GM12878 (cell line): ENCODE measurements around the gene TBPL2. TPM values are rescaled to one million over a fixed set of nuclear protein-coding genes. Genes with fewer than 3 reads are reported as not detected.

Source experiments
- ATAC-seq: fragments of 200-7000 bp; cut with Tn5 transposase; 3 replicates; pipeline ENCODE4 v1.9.1; 2020; ENCODE audit warnings: mild to moderate bottlenecking, moderate library complexity
- BruUV-seq: library from RNA; stranded (reverse); fragments of 400-500 nt; replicated peaks from 2 replicates; lab custom pipeline; 2021; lab: Mats Ljungman, UMichigan
- CTCF ChIA-PET: fragments of 300-600 bp; sonication (Branson Sonifier 250); formaldehyde crosslinking; extraction: SDS; loops from one replicate; lab custom pipeline; 2021; ENCODE audit warnings: inconsistent platforms; lab: Yijun Ruan, JAX
- POLR2A ChIA-PET: fragments of 350-600 bp; formaldehyde crosslinking; extraction: SDS; loops from one replicate; lab custom pipeline; 2021; ENCODE audit warnings: inconsistent platforms; lab: Charles Lee
- RAD21 ChIA-PET: fragments of 300-600 bp; sonication (Branson Sonifier 250); formaldehyde crosslinking; loops from one replicate; lab custom pipeline; 2023; ENCODE audit warnings: antibody characterized with exemption; ENCODE audit not compliant: unreplicated experiment; lab: Charles Lee
- SMC1A ChIA-PET: fragments of 300-600 bp; sonication (Branson Sonifier 250); formaldehyde crosslinking; loops from one replicate; lab custom pipeline; 2023; ENCODE audit not compliant: unreplicated experiment, uncharacterized antibody; lab: Charles Lee
- DNase-seq: peaks from one replicate; pipeline ENCODE4 v3.0.0-alpha.2; 2011; ENCODE audit warnings: low read depth, low spot score
- FAIRE-seq: peaks from 3 replicates; lab custom pipeline; 2011; peaks lifted over from hg19 to GRCh38; lab: Jason Lieb, UNC
- H2AFZ ChIP-seq: 2 replicates; pipeline ENCODE4 v1.6.0; 2011; ENCODE audit warnings: low read depth, low read length, control low read depth; ENCODE audit not compliant: control insufficient read depth
- H3K27ac ChIP-seq: 2 replicates; pipeline ENCODE4 v1.5.1; 2011; ENCODE audit warnings: control low read depth; ENCODE audit not compliant: control insufficient read depth, insufficient read depth
- H3K27me3 ChIP-seq, 2 experiments: replicated peaks in 1 of 2; 2 replicates each; pipeline versions ENCODE4 v1.6.0 to v1.6.1; 2011; ENCODE audit warnings: low read length in 1 of 2; ENCODE audit not compliant: control insufficient read depth in 2 of 2, insufficient read depth in 2 of 2
- H3K36me3 ChIP-seq, 2 experiments: 2 replicates each; pipeline ENCODE4 v1.5.1; 2011; ENCODE audit warnings: low read length in 1 of 2; ENCODE audit not compliant: control insufficient read depth in 2 of 2, insufficient read depth in 2 of 2
- H3K4me1 ChIP-seq: 2 replicates; pipeline ENCODE4 v1.6.1; 2011; ENCODE audit warnings: mild to moderate bottlenecking, low read length, moderate library complexity, mixed read lengths; ENCODE audit not compliant: control insufficient read depth, insufficient read depth
- H3K4me2 ChIP-seq: 2 replicates; pipeline ENCODE4 v1.6.0; 2011; ENCODE audit warnings: control low read depth; ENCODE audit not compliant: control insufficient read depth, insufficient read depth
- H3K4me3 ChIP-seq: fragments of 200-600 bp; sonication (generic); 2 replicates; pipeline ENCODE4 v1.5.1; 2016
- H3K79me2 ChIP-seq: 2 replicates; pipeline ENCODE4 v1.6.0; 2011; ENCODE audit warnings: low read length; ENCODE audit not compliant: control insufficient read depth, insufficient read depth
- H3K9ac ChIP-seq: 2 replicates; pipeline ENCODE4 v1.8.0; 2011; ENCODE audit warnings: low read length, control low read depth, mixed read lengths; ENCODE audit not compliant: control insufficient read depth, insufficient read depth
- H3K9me3 ChIP-seq: replicated peaks from 3 replicates; pipeline ENCODE4 v1.5.1; 2011; ENCODE audit warnings: mild to moderate bottlenecking, low read length; ENCODE audit not compliant: control insufficient read depth, insufficient read depth
- H4K20me1 ChIP-seq: 2 replicates; pipeline ENCODE4 v1.6.0; 2011; ENCODE audit not compliant: control insufficient read depth, insufficient read depth
- ASH2L ChIP-seq: fragments of 300-600, 200-600 bp; sonication (generic); IDR thresholded peaks from 2 replicates; pipeline ENCODE4 v1.6.1; 2017; ENCODE audit warnings: low read depth, mild to moderate bottlenecking, borderline replicate concordance
- DPF2 ChIP-seq: fragments of 450-650 bp; IDR thresholded peaks from 2 replicates; pipeline ENCODE4 v1.6.1; 2017; ENCODE audit warnings: mild to moderate bottlenecking
- EZH2 ChIP-seq: IDR thresholded peaks from 2 replicates; pipeline ENCODE4 v1.6.1; 2012; ENCODE audit warnings: low read depth, mild to moderate bottlenecking, control low read depth, inconsistent platforms, low read length, borderline replicate concordance; ENCODE audit not compliant: control insufficient read depth
- HDAC2 ChIP-seq: fragments of 200-600 bp; sonication (generic); IDR thresholded peaks from 2 replicates; pipeline ENCODE4 v1.6.1; 2017
- IKZF2 ChIP-seq, 2 experiments: fragments of 450-650 bp; IDR thresholded peaks; 2 replicates each; pipeline ENCODE4 v1.6.1; 2017; ENCODE audit warnings: mild to moderate bottlenecking in 2 of 2, moderate library complexity in 2 of 2
- KLF5 ChIP-seq: fragments of 450-650 bp; IDR thresholded peaks from 2 replicates; pipeline ENCODE4 v1.6.1; 2014; ENCODE audit warnings: mild to moderate bottlenecking; ENCODE audit not compliant: partially characterized antibody
- NBN ChIP-seq: fragments of 450-650 bp; IDR thresholded peaks from 2 replicates; pipeline ENCODE4 v1.6.1; 2016
- PAX8 ChIP-seq: fragments of 450-650 bp; IDR thresholded peaks from 2 replicates; pipeline ENCODE4 v1.6.1; 2017; ENCODE audit warnings: mild to moderate bottlenecking, moderate library complexity
- RAD21 ChIP-seq: IDR thresholded peaks from 2 replicates; pipeline ENCODE4 v1.6.1; 2011; ENCODE audit warnings: mild to moderate bottlenecking, low read depth, low read length, moderate library complexity; ENCODE audit not compliant: insufficient read depth
- RELB ChIP-seq: fragments of 450-650 bp; IDR thresholded peaks from 2 replicates; pipeline ENCODE4 v1.6.1; 2017; ENCODE audit warnings: low read depth, mild to moderate bottlenecking, moderate library complexity
- WGBS: methylation state at CpG from one replicate; pipeline ENCODE4 v1.1.6; 2016; ENCODE audit warnings: low lambda C conversion rate; ENCODE audit not compliant: insufficient replicate concordance, insufficient coverage; ENCODE audit errors: missing lambda C conversion rate; 5-methylcytosine and 5-hydroxymethylcytosine counted together
- in situ Hi-C: fragments of 300-500 bp; cut with MboI; formaldehyde crosslinking; loops from 9 replicates; pipeline ENCODE4 v1.14.3; 2018; ENCODE audit warnings: mixed read lengths
- intact Hi-C: fragments of 100-400 bp; cut with micrococcal nuclease; formaldehyde crosslinking; loops from one replicate; pipeline ENCODE4 v1.14.2; 2022; ENCODE audit not compliant: unreplicated experiment
- polyA plus RNA-seq, 11 experiments: library from polyadenylated mRNA; depleted of rRNA in 4 of 11; unstranded in 6 of 11; stranded (reverse) in 5 of 11; fragments of >200 nt; fragmentation: Nextera tagmentation in 4 of 11; fragmentation: Illumina TruSeq in 1 of 11; extraction: Ambion mirVana in 4 of 11; extraction: Trizol in 1 of 11; gene quantifications; 1 replicate in 1 of 11; 2 replicates in 10 of 11; pipeline versions ENCODE4 v1.2.1 to v1.2.3, GENCODE V29; 2011 to 2016; ENCODE audit warnings: inconsistent platforms in 2 of 11, missing spikeins in 2 of 11, low read depth in 1 of 11
- total RNA-seq, 4 experiments: library from RNA; depleted of rRNA in 3 of 4; stranded (reverse); fragments of >200 nt in 3 of 4; fragmentation: Illumina TruSeq in 1 of 4; extraction: Trizol in 1 of 4; gene quantifications; 2 replicates each; pipeline versions ENCODE4 v1.2.1 to v1.2.3, GENCODE V29; 2013 to 2021

Gene TBPL2
- total and polyA plus RNA-seq, 10 of the 15 experiments (the other 5 are each of a cell fraction or from before 2014, with no cell fraction given) = 0.41 TPM; not detected in 9

DNA sequence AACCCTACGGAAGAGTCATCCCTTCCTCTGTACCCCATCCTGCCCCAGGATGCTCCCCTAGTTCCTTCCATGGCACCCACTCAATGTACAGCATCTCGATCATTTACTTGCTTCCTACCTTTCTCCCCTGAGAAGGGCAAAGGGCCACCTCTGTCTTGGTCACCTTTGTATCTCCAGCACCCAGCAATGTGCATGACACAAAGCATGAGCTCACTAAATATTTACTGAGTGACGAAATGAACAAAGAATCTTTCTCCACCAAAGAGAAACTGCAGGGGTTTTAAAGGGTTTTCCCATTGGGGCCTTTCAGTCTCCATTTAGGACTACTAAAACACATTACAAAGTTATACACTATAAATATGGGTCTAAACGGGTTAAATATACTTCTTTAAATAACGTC lies 59.4 kb downstream of the TBPL2 start:
- no peaks in the 10 kb centered on the region for H3K79me2 ChIP-seq
- ATAC-seq = no peak
- ChIA-PET RAD21 (no interaction called here), CTCF (interaction anchor here (0.9 kb wide), 1 partner anchor 15 kb away, joined by 3 read pairs; no protein-coding TSS in a partner anchor), POLR2A (interaction anchor here (0.5 kb wide), 1 partner anchor 204 kb away, joined by 7 read pairs; no protein-coding TSS in a partner anchor), SMC1A (interaction anchor here (1.4 kb wide), 1 partner anchor 13 kb away, joined by 3 read pairs; no protein-coding TSS in a partner anchor)
- no peak overlapping the region for H3K9ac ChIP-seq
- WGBS = 63% methylated on average over 5 of the region's 5 CpGs
- intact Hi-C loops = no loop called here
- H3K27ac ChIP-seq = no peak overlapping the region
- H3K27me3 ChIP-seq = no peaks in the 10 kb centered on the region
- DNase-seq = no peak
- FAIRE-seq = no peak
- no peaks in the 10 kb centered on the region for H4K20me1 ChIP-seq
- TF ChIP-seq NBN (no peak), RAD21 (no peak), HDAC2 (no peak), PAX8 (no peak), RELB (no peak), KLF5 (no peak), EZH2 (no peak), DPF2 (no peak), ASH2L (no peak), IKZF2 (IDR thresholded peaks at IDR 0.05) (no peak)
- peaks cover 3 to 7% of the 10 kb centered on the region in 2 experiments for H3K36me3 ChIP-seq
- H3K9me3 ChIP-seq = no peaks in the 10 kb centered on the region
- BruUV-seq = no TSS peak
- H3K4me1 ChIP-seq = no peaks in the 10 kb centered on the region
- in situ Hi-C loops = no loop called here
- no peak overlapping the region for H3K4me3 ChIP-seq
- H2AFZ ChIP-seq = no peak overlapping the region
- H3K4me2 ChIP-seq = no peak overlapping the region
